ENCODE measurements around the gene CFAP54.
"Not testable (repeated sequence)": the region's sequence is repeated elsewhere in the genome, so short reads cannot be mapped to it uniquely, and the experiment has no call there.

The CFAP54 gene

GRCh38 chr12:96493106-96493505 is 3.7 kb downstream of the CFAP54 start:
- H3K4me3 ChIP-seq (ENCODE audit: control insufficient read depth, low read depth, low read length) = no peak overlapping the region
- peak; percentile 60 for DNase-seq (ENCODE audit: low read depth)
- TF ChIP-seq, protein P1, sequence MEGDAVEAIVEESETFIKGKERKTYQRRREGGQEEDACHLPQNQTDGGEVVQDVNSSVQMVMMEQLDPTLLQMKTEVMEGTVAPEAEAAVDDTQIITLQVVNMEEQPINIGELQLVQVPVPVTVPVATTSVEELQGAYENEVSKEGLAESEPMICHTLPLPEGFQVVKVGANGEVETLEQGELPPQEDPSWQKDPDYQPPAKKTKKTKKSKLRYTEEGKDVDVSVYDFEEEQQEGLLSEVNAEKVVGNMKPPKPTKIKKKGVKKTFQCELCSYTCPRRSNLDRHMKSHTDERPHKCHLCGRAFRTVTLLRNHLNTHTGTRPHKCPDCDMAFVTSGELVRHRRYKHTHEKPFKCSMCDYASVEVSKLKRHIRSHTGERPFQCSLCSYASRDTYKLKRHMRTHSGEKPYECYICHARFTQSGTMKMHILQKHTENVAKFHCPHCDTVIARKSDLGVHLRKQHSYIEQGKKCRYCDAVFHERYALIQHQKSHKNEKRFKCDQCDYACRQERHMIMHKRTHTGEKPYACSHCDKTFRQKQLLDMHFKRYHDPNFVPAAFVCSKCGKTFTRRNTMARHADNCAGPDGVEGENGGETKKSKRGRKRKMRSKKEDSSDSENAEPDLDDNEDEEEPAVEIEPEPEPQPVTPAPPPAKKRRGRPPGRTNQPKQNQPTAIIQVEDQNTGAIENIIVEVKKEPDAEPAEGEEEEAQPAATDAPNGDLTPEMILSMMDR (conservative IDR thresholded peaks at IDR 0.05; ENCODE audit: control insufficient read depth, insufficient read depth, low read depth, low read length) = no peak

- DNase-seq (ENCODE audit: low read depth); H3K4me3 ChIP-seq (ENCODE audit: control insufficient read depth, low read depth, low read length): not testable (repeated sequence)
Observed at GRCh38 chr12:96494154-96494553, 4.8 kb downstream of the CFAP54 start.

DNA sequence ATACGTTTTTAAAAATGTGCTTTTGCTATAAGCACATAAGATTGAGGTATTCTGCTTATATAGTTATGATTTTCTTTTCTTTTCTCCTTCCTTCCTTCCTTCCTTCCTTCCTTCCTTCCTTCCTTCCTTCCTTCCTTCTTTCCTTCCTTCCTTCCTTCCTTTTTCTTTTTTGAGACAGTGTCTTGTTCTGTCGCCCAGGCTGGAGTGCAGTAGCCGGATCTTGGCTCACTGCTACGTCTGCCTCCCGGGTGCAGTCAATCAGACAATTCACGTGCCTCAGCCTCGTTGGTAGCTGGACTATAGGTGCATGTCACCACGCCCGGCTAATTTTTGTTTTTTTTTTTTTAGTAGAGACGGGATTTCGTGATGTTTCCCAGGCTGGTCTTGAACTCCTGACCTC is 5.8 kb downstream of the CFAP54 start:
- TF ChIP-seq, protein P1 (conservative IDR thresholded peaks at IDR 0.05; ENCODE audit: control insufficient read depth, insufficient read depth, low read depth, low read length) = no peak
- H3K4me3 ChIP-seq (ENCODE audit: control insufficient read depth, low read depth, low read length) = no peak overlapping the region
- DNase-seq (ENCODE audit: low read depth) = no peak

DNA sequence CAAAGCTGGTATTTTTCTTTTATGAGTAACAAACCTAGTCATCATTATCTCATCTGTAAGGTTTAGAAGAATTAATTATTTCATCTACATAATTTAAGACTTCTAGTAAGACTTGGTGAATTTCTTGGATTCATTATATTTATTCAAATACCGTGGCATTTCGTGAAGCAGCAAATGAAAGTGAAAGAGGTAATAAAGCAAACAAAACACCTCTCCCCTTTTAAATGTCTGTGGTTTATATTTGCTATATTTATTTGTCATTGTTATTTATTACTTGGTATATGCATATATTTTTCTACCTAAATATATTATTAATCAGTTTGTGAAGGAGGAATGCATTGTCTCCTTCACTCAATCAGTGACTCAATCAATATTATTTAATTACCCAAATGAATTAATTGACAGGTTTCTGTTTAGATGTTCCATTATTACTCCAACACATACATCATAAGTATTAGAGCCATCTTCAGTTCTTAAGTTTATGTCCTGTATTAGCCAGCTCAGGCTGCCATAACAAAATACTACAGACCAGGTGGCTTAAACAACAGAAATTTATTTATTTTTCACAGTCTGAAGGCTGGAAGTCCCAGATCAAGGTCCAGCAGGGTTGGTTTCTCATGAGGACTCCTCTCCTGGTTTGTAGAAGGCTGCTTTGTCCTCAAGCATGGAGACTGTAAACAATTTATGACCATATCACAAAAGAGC is 6.6 kb downstream of the CFAP54 start:
- DNase-seq (ENCODE audit: low read depth) = no peak
- TF ChIP-seq, protein P1 (conservative IDR thresholded peaks at IDR 0.05; ENCODE audit: control insufficient read depth, insufficient read depth, low read depth, low read length) = no peak

DNA sequence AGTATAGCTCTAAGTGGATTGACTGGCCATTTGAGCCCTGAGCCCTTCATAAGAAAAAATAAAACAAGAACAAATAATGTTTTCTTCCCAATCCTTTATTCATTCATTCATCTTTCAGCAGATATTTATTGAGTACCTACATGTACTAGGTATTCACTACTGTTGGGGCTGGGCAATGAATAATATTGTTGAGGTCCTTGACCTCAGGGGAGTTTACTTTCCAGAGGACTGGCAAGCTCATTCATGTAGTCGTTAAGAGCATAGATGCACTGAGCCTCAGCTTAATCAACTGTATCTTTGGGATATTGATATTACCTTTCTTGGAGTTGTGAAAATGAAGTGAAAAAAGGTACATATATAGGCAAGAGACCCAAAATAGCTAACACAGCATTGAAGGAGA is 7.6 kb downstream of the CFAP54 start:
- no peak overlapping the region for H3K4me3 ChIP-seq (ENCODE audit: control insufficient read depth, low read depth, low read length)
- no peak for DNase-seq (ENCODE audit: low read depth)
- TF ChIP-seq, protein P1 (conservative IDR thresholded peaks at IDR 0.05; ENCODE audit: control insufficient read depth, insufficient read depth, low read depth, low read length) = no peak

More for the DNA sequence above, 6.6 kb downstream of the CFAP54 start:
- no peak overlapping the region for H3K4me3 ChIP-seq (ENCODE audit: control insufficient read depth, low read depth, low read length)

DNA sequence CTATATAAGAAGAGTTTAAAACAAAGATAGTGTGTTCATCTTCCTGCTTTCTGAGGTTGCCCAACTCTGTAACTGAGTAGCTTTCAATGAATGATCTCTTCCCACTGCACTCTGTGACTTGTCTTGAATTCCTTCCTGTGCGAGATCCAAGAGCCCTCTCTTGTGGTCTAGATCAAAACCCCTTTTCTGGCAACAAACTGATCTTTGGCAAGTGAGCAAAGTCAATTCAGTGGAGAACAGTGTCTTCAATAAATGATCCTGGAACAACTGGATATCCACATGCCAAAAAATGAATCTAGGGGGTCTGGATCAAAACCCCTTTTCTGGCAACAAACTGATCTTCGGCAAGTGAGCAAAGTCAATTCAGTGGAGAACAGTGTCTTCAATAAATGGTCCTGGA is 8.5 kb downstream of the CFAP54 start:
- peak; percentile 75 for DNase-seq (ENCODE audit: low read depth)
- TF ChIP-seq, protein P1 (conservative IDR thresholded peaks at IDR 0.05; ENCODE audit: control insufficient read depth, insufficient read depth, low read depth, low read length) = peak; percentile 31
- H3K4me3 ChIP-seq (ENCODE audit: control insufficient read depth, low read depth, low read length) = no peak overlapping the region

DNA sequence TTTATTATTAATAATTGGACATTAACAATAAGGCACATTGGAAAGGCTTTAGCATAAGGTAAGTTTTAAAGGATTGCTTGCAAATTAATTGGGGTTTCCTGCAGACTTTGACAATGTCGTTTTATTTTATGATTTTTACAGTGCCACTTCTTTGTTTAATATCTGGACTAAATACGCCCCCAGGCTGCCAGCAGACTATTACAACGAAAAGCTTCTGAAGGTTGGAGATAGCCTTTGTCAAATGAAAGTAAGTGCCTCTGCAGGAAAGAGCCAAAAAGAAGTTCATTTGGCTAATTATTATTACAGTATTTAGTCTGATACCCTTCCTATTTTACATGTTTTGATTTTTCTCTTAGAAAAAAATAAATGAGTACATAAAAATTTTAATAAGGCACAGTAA is 11.3 kb downstream of the CFAP54 start:
- DNase-seq (ENCODE audit: low read depth) = peak; percentile 53
- H3K4me3 ChIP-seq (ENCODE audit: control insufficient read depth, low read depth, low read length) = no peak overlapping the region
- TF ChIP-seq, protein P1 (conservative IDR thresholded peaks at IDR 0.05; ENCODE audit: control insufficient read depth, insufficient read depth, low read depth, low read length) = peak; percentile 38

Data from fibroblast of mammary gland (primary cell).